SU-DHL-6 (cell line): ENCODE data around the gene MIEF1.

Experiments used
- CTCF ChIP-seq: fragments of 200-600 bp; sonication (generic); IDR thresholded peaks from one replicate; pipeline ENCODE4 v1.5.1; 2017; ENCODE audit warnings: antibody characterized with exemption, mild to moderate bottlenecking, low read length, moderate library complexity; ENCODE audit not compliant: insufficient read depth, poor library complexity, severe bottlenecking
- EZH2phosphoT487 ChIP-seq: fragments of 200-600 bp; sonication (generic), shearing (Covaris generic); conservative IDR thresholded peaks from 2 replicates; pipeline ENCODE4 v1.6.1; 2018; ENCODE audit warnings: mild to moderate bottlenecking, antibody characterized with exemption, low read length, moderate library complexity, mixed read lengths

- TF ChIP-seq CTCF (no peak), EZH2phosphoT487 (no peak)
These were observed 14.9 kb upstream of the MIEF1 start for GRCh38 chr22:39486951-39487825.
